Stimulated activated CD4-positive, alpha-beta T cell treated with anti-CD3 and anti-CD28 coated beads, TNF-alpha, amount 100 ng/mL, for 4 hours (primary cell): Measurements from ENCODE around the gene SPTBN2.

ENCODE experiments used
- DNase-seq, 3 experiments: peaks; one replicate each; pipeline ENCODE4 v3.0.0-alpha.2; 2020; ENCODE audit warnings: low read depth in 3 of 3

Gene SPTBN2

GRCh38 chr11:66685276-66686099 is 43.5 kb downstream of the SPTBN2 start:
- no peak for DNase-seq

GRCh38 chr11:66684635-66685034 is 44.4 kb downstream of the SPTBN2 start:
- DNase-seq = no peak

- DNase-seq = no peak
These were observed 45.1 kb downstream of the SPTBN2 start for GRCh38 chr11:66683877-66684276.

GRCh38 chr11:66680966-66681645 is 47.9 kb downstream of the SPTBN2 start:
- no peak for DNase-seq

- DNase-seq = peak; percentile 83 to 92 (median 86)
These were observed 51.2 kb downstream of the SPTBN2 start, which contains the start of gene RBM4B for GRCh38 chr11:66677599-66678375. Gene RBM4B (minus strand): TSS chr11:66677887. CDS start chr11:66677079, 808 bp downstream.

GRCh38 chr11:66676931-66677598 is 52.0 kb downstream of the SPTBN2 start:
- no peak for DNase-seq

- no peak for DNase-seq
These were observed 52.6 kb downstream of the SPTBN2 start for GRCh38 chr11:66676282-66676919.

GRCh38 chr11:66674964-66675602 is 53.9 kb downstream of the SPTBN2 start:
- DNase-seq = no peak

GRCh38 chr11:66670816-66671215 is 58.2 kb downstream of the SPTBN2 start:
- DNase-seq = no peak

- DNase-seq = no peak
These were observed 63.6 kb downstream of the SPTBN2 start for GRCh38 chr11:66665369-66665768.

- DNase-seq = no peak
These were observed 65.2 kb downstream of the SPTBN2 start for GRCh38 chr11:66663741-66664296.

- DNase-seq = no peak
These were observed 69.3 kb downstream of the SPTBN2 start for GRCh38 chr11:66659763-66660162.

- no peak for DNase-seq
These were observed 75.9 kb downstream of the SPTBN2 start for GRCh38 chr11:66653123-66653522.

- no peak for DNase-seq
These were observed 76.4 kb downstream of the SPTBN2 start for GRCh38 chr11:66652651-66653050.

GRCh38 chr11:66651016-66651415 is 78.0 kb downstream of the SPTBN2 start:
- no peak for DNase-seq

GRCh38 chr11:66649903-66650302 is 79.1 kb downstream of the SPTBN2 start:
- DNase-seq = no peak

GRCh38 chr11:66646828-66647227 is 82.2 kb downstream of the SPTBN2 start:
- no peak for DNase-seq

GRCh38 chr11:66643745-66644437 is 85.1 kb downstream of the SPTBN2 start:
- DNase-seq = no peak

- DNase-seq = no peak
These were observed 87.2 kb downstream of the SPTBN2 start for GRCh38 chr11:66641834-66642233.
